ENCODE measurements around the gene ZNF283.

GRCh38 chr19:43779147-43779819 lies 47.8 kb upstream of the ZNF283 start:
- TF ChIP-seq PHF21A (IDR thresholded peaks at IDR 0.05; ENCODE audit: borderline replicate concordance, low read depth) (no peak), TFAM (CRISPR knock-in tag; conservative IDR thresholded peaks at IDR 0.05) (no peak), CTBP1 (IDR thresholded peaks at IDR 0.05; ENCODE audit: borderline replicate concordance) (no peak), CTCF (IDR thresholded peaks at IDR 0.05 in 2 of 3, conservative IDR thresholded peaks at IDR 0.05 in 1 of 3; ENCODE audit: insufficient read depth in 2 of 3, low read depth in 1 of 3, low read length in 3 of 3) (no peak), CEBPB (tag; IDR thresholded peaks at IDR 0.05) (no peak), CREBBP (IDR thresholded peaks at IDR 0.05; ENCODE audit: low read depth, low read length) (no peak)
- TF ChIP-seq, protein P1, sequence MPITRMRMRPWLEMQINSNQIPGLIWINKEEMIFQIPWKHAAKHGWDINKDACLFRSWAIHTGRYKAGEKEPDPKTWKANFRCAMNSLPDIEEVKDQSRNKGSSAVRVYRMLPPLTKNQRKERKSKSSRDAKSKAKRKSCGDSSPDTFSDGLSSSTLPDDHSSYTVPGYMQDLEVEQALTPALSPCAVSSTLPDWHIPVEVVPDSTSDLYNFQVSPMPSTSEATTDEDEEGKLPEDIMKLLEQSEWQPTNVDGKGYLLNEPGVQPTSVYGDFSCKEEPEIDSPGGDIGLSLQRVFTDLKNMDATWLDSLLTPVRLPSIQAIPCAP (CRISPR knock-in tag; IDR thresholded peaks at IDR 0.05; ENCODE audit: borderline replicate concordance), result no peak
- TF ChIP-seq, protein P2, sequence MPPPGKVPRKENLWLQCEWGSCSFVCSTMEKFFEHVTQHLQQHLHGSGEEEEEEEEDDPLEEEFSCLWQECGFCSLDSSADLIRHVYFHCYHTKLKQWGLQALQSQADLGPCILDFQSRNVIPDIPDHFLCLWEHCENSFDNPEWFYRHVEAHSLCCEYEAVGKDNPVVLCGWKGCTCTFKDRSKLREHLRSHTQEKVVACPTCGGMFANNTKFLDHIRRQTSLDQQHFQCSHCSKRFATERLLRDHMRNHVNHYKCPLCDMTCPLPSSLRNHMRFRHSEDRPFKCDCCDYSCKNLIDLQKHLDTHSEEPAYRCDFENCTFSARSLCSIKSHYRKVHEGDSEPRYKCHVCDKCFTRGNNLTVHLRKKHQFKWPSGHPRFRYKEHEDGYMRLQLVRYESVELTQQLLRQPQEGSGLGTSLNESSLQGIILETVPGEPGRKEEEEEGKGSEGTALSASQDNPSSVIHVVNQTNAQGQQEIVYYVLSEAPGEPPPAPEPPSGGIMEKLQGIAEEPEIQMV (tag; conservative IDR thresholded peaks at IDR 0.05; ENCODE audit: low read depth), result no peak

Measured in K562 (cell line).